H54 (cell line): ENCODE data around the gene ETHE1.
"Not testable (repeated sequence)": the region's sequence is repeated elsewhere in the genome, so short reads cannot be mapped to it uniquely, and the experiment has no call there.

Source experiments
- DNase-seq: peaks from one replicate; pipeline ENCODE4 v3.0.0; 2011; ENCODE audit warnings: low spot score, mixed read lengths; ENCODE audit not compliant: insufficient read length
- FAIRE-seq: peaks from 3 replicates; lab custom pipeline; 2011; peaks lifted over from hg19 to GRCh38; lab: Jason Lieb, UNC
- POLR2A ChIP-seq: IDR thresholded peaks from 2 replicates; pipeline ENCODE4 v1.6.1; 2011; ENCODE audit warnings: low read depth, mild to moderate bottlenecking, low read length

ETHE1 gene

GRCh38 chr19:43522929-43523328, 4.1 kb downstream of the ETHE1 start:
- FAIRE-seq (no peak), DNase-seq (no peak)
- TF ChIP-seq POLR2A = no peak

DNA sequence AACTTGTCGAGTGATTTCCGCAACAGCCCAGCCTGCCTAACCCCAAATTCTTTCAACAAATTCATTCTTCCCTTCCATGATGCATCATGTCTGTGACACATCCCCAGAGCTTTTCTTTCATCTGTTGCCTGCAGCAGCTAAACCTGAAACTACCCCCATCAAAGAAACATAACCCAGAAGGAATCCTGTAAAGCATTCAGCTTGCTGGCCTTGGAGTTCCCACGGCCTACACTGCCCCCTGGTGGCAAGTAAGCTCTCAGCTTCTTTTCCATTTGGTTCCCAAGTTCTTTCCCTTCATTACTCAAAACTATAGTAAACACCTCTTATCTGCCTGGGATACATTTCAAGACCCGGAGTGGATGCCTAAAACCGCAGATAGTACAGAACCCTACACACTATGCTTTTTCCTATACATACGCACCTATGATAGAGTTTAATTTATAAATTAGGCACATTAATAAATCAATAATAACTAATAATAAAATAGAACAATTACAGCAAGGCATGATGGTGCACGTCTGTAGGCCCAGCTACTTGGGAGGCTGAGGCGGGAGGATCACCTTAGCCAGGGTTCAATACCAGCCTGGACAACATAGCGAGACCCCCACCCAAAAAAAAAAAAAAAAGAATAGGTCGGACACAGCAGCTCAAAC, 7.4 kb downstream of the ETHE1 start:
- FAIRE-seq = peak; percentile 82
- no peak for TF ChIP-seq POLR2A

GRCh38 chr19:43518051-43518450, 8.9 kb downstream of the ETHE1 start:
- DNase-seq = no peak
- FAIRE-seq = no peak

More for the DNA sequence above, 7.4 kb downstream of the ETHE1 start:
- DNase-seq = peak; percentile 78

GRCh38 chr19:43512399-43512798, 14.6 kb downstream of the ETHE1 start:
- not testable (repeated sequence) for DNase-seq, FAIRE-seq

More at GRCh38 chr19:43518051-43518450, 8.9 kb downstream of the ETHE1 start:
- TF ChIP-seq POLR2A = no peak

DNA sequence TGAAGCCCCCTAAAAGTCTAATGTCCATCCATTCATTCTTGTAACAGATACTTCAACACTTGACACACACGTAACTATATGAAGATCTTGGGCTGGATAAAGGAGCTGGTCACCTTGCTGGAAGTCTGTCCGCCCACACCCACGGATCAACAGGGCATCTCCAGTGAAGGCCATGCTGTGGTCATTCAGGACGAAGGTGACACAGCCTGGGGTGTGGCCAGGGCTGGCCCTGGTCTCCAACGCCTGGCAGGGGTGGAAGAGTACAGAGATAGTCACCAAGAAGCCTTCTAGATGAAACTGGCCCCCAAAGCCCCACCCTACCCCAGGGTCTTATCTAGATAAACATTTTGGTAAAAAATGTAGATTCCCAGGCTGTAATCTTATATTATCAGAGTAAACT, 15.7 kb downstream of the ETHE1 start:
- FAIRE-seq = no peak
- no peak for TF ChIP-seq POLR2A
- DNase-seq = no peak

DNA sequence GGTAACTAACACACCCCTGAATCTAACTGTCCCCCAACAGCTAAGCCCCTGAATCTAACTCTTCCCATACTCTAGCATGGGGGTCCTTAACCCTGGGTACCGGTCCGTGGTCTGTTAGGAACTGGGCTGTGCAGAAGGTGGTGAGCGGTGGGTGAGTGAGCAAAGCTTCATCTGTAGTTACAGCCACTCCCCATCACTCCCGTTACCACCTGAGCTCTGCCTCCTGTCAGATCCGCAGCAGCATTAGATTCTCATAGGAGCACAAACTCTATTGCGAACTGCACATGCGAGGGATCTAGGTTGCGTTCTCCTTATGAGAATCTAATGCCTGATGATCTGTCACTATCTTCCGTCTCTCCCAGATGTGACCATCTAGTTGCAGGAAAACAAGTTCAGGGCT, 16.3 kb downstream of the ETHE1 start:
- FAIRE-seq (no peak), DNase-seq (no peak)
- no peak for TF ChIP-seq POLR2A

DNA sequence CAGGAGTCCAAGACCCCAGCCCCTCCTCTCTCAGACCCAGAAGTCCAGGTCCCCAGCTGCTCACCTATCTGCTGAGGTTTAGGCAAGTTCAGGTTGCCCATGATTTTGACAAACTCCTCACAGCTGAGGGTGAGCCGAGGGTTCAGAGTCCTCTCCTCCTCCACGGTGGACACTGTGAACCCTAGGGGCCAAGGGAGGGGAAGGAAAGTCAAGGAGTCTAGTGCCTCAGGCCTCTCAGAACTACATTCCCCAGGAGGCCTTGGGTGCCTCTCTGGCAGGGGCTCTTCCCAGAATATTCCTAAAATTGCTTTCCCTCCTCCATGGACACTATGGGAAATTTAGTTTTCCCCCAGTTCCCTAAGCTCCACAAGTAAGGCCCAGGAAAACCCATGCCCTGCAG, 19.1 kb downstream of the ETHE1 start:
- DNase-seq (no peak), FAIRE-seq (no peak)
- no peak for TF ChIP-seq POLR2A

- DNase-seq = no peak
- no peak for TF ChIP-seq POLR2A
- FAIRE-seq = no peak
These were observed 20.4 kb downstream of the ETHE1 start for GRCh38 chr19:43506629-43507028.

DNA sequence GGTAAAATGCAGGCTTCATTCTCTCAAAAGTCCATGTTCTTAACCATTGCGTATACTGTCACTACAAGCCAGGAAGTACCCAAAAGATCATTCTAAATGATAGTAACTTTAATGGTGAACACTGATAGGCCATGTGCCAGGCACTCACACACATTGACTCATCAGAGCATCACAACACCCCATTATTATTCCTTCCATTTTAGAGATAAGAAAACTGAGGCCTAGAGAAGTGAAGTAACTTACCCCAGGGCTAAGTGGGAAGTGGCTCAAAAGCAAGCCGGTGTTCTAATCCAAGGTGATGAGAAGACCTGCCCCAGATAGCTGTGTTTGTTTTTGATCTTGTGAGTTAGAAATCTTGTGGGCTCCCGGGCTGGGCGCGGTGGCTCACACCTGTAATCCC, 21.1 kb downstream of the ETHE1 start:
- DNase-seq (no peak), FAIRE-seq (no peak)
- no peak for TF ChIP-seq POLR2A

- TF ChIP-seq POLR2A = no peak
- FAIRE-seq = no peak
- no peak for DNase-seq
These were observed 21.9 kb downstream of the ETHE1 start for GRCh38 chr19:43505186-43505456.

- DNase-seq (peak; percentile 62), FAIRE-seq (no peak)
- TF ChIP-seq POLR2A = no peak
These were observed 22.4 kb downstream of the ETHE1 start, which contains the start of gene PHLDB3 for GRCh38 chr19:43504426-43505185. Gene PHLDB3 (minus strand): TSS chr19:43504746. CDS start chr19:43504118, 628 bp downstream.

GRCh38 chr19:43503501-43504425, 23.2 kb downstream of the ETHE1 start:
- peak; percentile 32; the same call in 1 of the 2 replicates for TF ChIP-seq POLR2A
- FAIRE-seq = no peak
- DNase-seq = peak; percentile 97

GRCh38 chr19:43502419-43502976, 24.5 kb downstream of the ETHE1 start:
- FAIRE-seq (no peak), DNase-seq (no peak)
- no peak for TF ChIP-seq POLR2A
